K562 (cell line): ENCODE results near the gene AADAC. TPM values are rescaled to one million over a fixed set of nuclear protein-coding genes. Genes with fewer than 3 reads are reported as not detected.

ENCODE experiments used
- ATF7 ChIP-seq: fragments of 450-650 bp; IDR thresholded peaks from 2 replicates; pipeline ENCODE4 v1.7.1; 2014; ENCODE audit warnings: mild to moderate bottlenecking, moderate library complexity
- BACH1 ChIP-seq: fragments of 200-800 bp; sonication (Bioruptor generic); IDR thresholded peaks from 2 replicates; pipeline ENCODE4 v1.6.1; 2016; ENCODE audit warnings: missing genetic modification characterization, missing compliant biosample characterization
- C11orf30 ChIP-seq: fragments of 450-650 bp; IDR thresholded peaks from 2 replicates; pipeline ENCODE4 v1.6.1; 2016; ENCODE audit warnings: low read depth, mild to moderate bottlenecking
- CTCFL ChIP-seq: IDR thresholded peaks from 2 replicates; pipeline ENCODE4 v1.6.1; 2011; ENCODE audit warnings: borderline replicate concordance, low read depth, mild to moderate bottlenecking, moderate library complexity, low read length; ENCODE audit not compliant: insufficient read depth, poor library complexity, severe bottlenecking
- ID3 ChIP-seq, 2 experiments: fragments of 250-450 bp in 1 of 2; fragments of 450-650 bp in 1 of 2; sonication (Bioruptor Pico) in 1 of 2; IDR thresholded peaks; 2 replicates each; pipeline versions ENCODE4 v1.6.1 to v1.8.0; 2016 to 2021; ENCODE audit warnings: mild to moderate bottlenecking in 2 of 2, moderate library complexity in 2 of 2, missing compliant biosample characterization in 1 of 2, missing genetic modification characterization in 1 of 2
- MEIS2 ChIP-seq: fragments of 450-650 bp; IDR thresholded peaks from 2 replicates; pipeline ENCODE4 v1.6.1; 2014; ENCODE audit warnings: mild to moderate bottlenecking; ENCODE audit not compliant: partially characterized antibody
- NCOA1 ChIP-seq: fragments of 450-650 bp; IDR thresholded peaks from 2 replicates; pipeline ENCODE4 v1.6.1; 2016; ENCODE audit warnings: low read depth
- SOX6 ChIP-seq: fragments of 450-650 bp; IDR thresholded peaks from 2 replicates; pipeline ENCODE4 v1.6.1; 2014; ENCODE audit warnings: mild to moderate bottlenecking
- SPI1 ChIP-seq: IDR thresholded peaks from 2 replicates; pipeline ENCODE4 v1.6.1; 2011; ENCODE audit warnings: low read depth, low read length, control low read depth, borderline replicate concordance
- ZBED1 ChIP-seq: IDR thresholded peaks from 2 replicates; pipeline ENCODE4 v1.6.1; 2014
- ZKSCAN3 ChIP-seq: fragments of 250-450 bp; sonication (Bioruptor Pico); IDR thresholded peaks from 2 replicates; pipeline ENCODE4 v1.4.0; 2020
- ZNF197 ChIP-seq: fragments of 200-800 bp; sonication (Bioruptor generic); IDR thresholded peaks from 2 replicates; pipeline ENCODE4 v1.6.1; 2016; ENCODE audit warnings: low read depth, missing genetic modification characterization, missing compliant biosample characterization
- ZNF407 ChIP-seq: fragments of 450-650 bp; IDR thresholded peaks from 2 replicates; pipeline ENCODE4 v1.6.1; 2016; ENCODE audit warnings: low read depth
- ZNF592 ChIP-seq: fragments of 450-650 bp; IDR thresholded peaks from 2 replicates; pipeline ENCODE4 v1.6.1; 2017; ENCODE audit warnings: antibody characterized with exemption, mild to moderate bottlenecking
- polyA plus RNA-seq, 8 experiments: library from polyadenylated mRNA; depleted of rRNA in 4 of 8; stranded (reverse) in 5 of 8; unstranded in 3 of 8; fragments of >200 nt; fragmentation: Nextera tagmentation in 2 of 8; fragmentation: Illumina TruSeq in 1 of 8; extraction: Ambion mirVana in 2 of 8; extraction: Trizol in 1 of 8; gene quantifications; 2 replicates each; pipeline versions ENCODE4 v1.2.1 to v1.2.3, GENCODE V29; 2011 to 2014; ENCODE audit warnings: inconsistent platforms in 1 of 8, missing spikeins in 1 of 8
- total RNA-seq, 7 experiments: library from RNA; depleted of rRNA in 6 of 7; stranded (reverse); fragments of >200 nt in 6 of 7; fragmentation: Illumina TruSeq in 2 of 7; extraction: Trizol in 2 of 7; gene quantifications; 2 replicates each; pipeline versions ENCODE4 v1.2.1 to v1.2.3, GENCODE V29; 2011 to 2021; ENCODE audit warnings: low replicate concordance in 1 of 7

Gene AADAC
- total and polyA plus RNA-seq, 9 of the 15 experiments (the other 6 are each of a cell fraction or from before 2014, with no cell fraction given), result 0.47 TPM; not detected in 8

GRCh38 chr3:151875759-151876158 lies 61.8 kb downstream of the AADAC start (continued):
- TF ChIP-seq ZKSCAN3 (CRISPR knock-in tag), result no peak
- TF ChIP-seq ZNF592, result no peak
- peak; percentile 79 for TF ChIP-seq SOX6
- no peak for TF ChIP-seq CTCFL
- TF ChIP-seq ZBED1, result no peak
- 0 out of 2 replicates have a peak, but pooled peaks have one; percentile 19 for TF ChIP-seq NCOA1
- TF ChIP-seq ID3 (CRISPR knock-in tag; IDR thresholded peaks at IDR 0.05), result no peak
- 0 out of 2 replicates have a peak, but pooled peaks have one; percentile 54 for TF ChIP-seq ID3 (tag; IDR thresholded peaks at IDR 0.05)
- no peak for TF ChIP-seq ZNF197 (CRISPR knock-in tag)
- TF ChIP-seq C11orf30, result peak; percentile 76
- 0 out of 2 replicates have a peak, but pooled peaks have one; percentile 40 for TF ChIP-seq ATF7
- TF ChIP-seq BACH1 (tag), result peak; percentile 46; the same call in 1 of the 2 replicates
- no peak for TF ChIP-seq ZNF407
- TF ChIP-seq MEIS2, result peak; percentile 75
- TF ChIP-seq SPI1, result peak; percentile 64; the same call in 1 of the 2 replicates
